ENCODE measurements around the gene SMYD3. TPM values are rescaled to one million over a fixed set of nuclear protein-coding genes. Genes with fewer than 3 reads are reported as not detected.

The SMYD3 gene
- total RNA-seq, 1 donor from 2014 or later, result 34.9 TPM

- H3K36me3 Mint-ChIP-seq, result peaks cover 6% of the 10 kb centered on the region
Observed at GRCh38 chr1:245772325-245772724, 734.8 kb downstream of the SMYD3 start.

GRCh38 chr1:245771511-245772281 is 735.4 kb downstream of the SMYD3 start:
- Mint-ChIP-seq H3K27ac (peak overlapping the region; percentile 69), H3K4me1 (peaks cover 21% of the 10 kb centered on the region)

More at GRCh38 chr1:245772325-245772724, 734.8 kb downstream of the SMYD3 start:
- no peak overlapping the region for H3K27ac Mint-ChIP-seq
- H3K27me3 Mint-ChIP-seq (ENCODE audit: low read depth), result no peaks in the 10 kb centered on the region
- peaks cover 7% of the 10 kb centered on the region for H3K9me3 Mint-ChIP-seq
- no peak for TF ChIP-seq CTCF (IDR thresholded peaks at IDR 0.05; ENCODE audit: unreplicated experiment)
- H3K4me3 Mint-ChIP-seq, result no peak overlapping the region
- peaks cover 21% of the 10 kb centered on the region for H3K4me1 Mint-ChIP-seq
- no peak for DNase-seq (ENCODE audit: low spot score in 2 of 2, unreplicated experiment in 2 of 2)

GRCh38 chr1:245770156-245770555 is 736.9 kb downstream of the SMYD3 start:
- no peak overlapping the region for H3K4me3 Mint-ChIP-seq
- peaks cover 7% of the 10 kb centered on the region for H3K9me3 Mint-ChIP-seq
- no peak overlapping the region for H3K27ac Mint-ChIP-seq
- no peaks in the 10 kb centered on the region for H3K27me3 Mint-ChIP-seq (ENCODE audit: low read depth)
- H3K36me3 Mint-ChIP-seq, result peaks cover 6% of the 10 kb centered on the region
- H3K4me1 Mint-ChIP-seq, result peaks cover 24% of the 10 kb centered on the region
- TF ChIP-seq CTCF (IDR thresholded peaks at IDR 0.05; ENCODE audit: unreplicated experiment), result no peak
- no peak for DNase-seq (ENCODE audit: low spot score in 2 of 2, unreplicated experiment in 2 of 2)

More at GRCh38 chr1:245771511-245772281, 735.4 kb downstream of the SMYD3 start:
- Mint-ChIP-seq H3K4me3 (no peak overlapping the region), H3K9me3 (peaks cover 7% of the 10 kb centered on the region), H3K27me3 (ENCODE audit: low read depth) (no peaks in the 10 kb centered on the region), H3K36me3 (peaks cover 6% of the 10 kb centered on the region)
- no peak for DNase-seq (ENCODE audit: low spot score in 2 of 2, unreplicated experiment in 2 of 2)
- TF ChIP-seq CTCF (IDR thresholded peaks at IDR 0.05; ENCODE audit: unreplicated experiment), result no peak

- Mint-ChIP-seq H3K4me1 (peaks cover 26% of the 10 kb centered on the region), H3K27me3 (ENCODE audit: low read depth) (no peaks in the 10 kb centered on the region), H3K9me3 (peaks cover 7% of the 10 kb centered on the region), H3K4me3 (no peak overlapping the region), H3K36me3 (peaks cover 6% of the 10 kb centered on the region), H3K27ac (no peak overlapping the region)
- no peak for TF ChIP-seq CTCF (IDR thresholded peaks at IDR 0.05; ENCODE audit: unreplicated experiment)
- DNase-seq (ENCODE audit: low spot score in 2 of 2, unreplicated experiment in 2 of 2), result no peak
Observed at GRCh38 chr1:245768596-245768995, 738.5 kb downstream of the SMYD3 start.

GRCh38 chr1:245765230-245766000 is 741.7 kb downstream of the SMYD3 start:
- H3K4me3 Mint-ChIP-seq, result no peak overlapping the region
- peaks cover 7% of the 10 kb centered on the region for H3K9me3 Mint-ChIP-seq
- DNase-seq (ENCODE audit: low spot score in 2 of 2, unreplicated experiment in 2 of 2), result no peak

More at GRCh38 chr1:245765230-245766000, 741.7 kb downstream of the SMYD3 start:
- peaks cover 18% of the 10 kb centered on the region for H3K4me1 Mint-ChIP-seq
- no peaks in the 10 kb centered on the region for H3K27me3 Mint-ChIP-seq (ENCODE audit: low read depth)
- peaks cover 6% of the 10 kb centered on the region for H3K36me3 Mint-ChIP-seq
- no peak for TF ChIP-seq CTCF (IDR thresholded peaks at IDR 0.05; ENCODE audit: unreplicated experiment)
- peak overlapping the region; percentile 30 for H3K27ac Mint-ChIP-seq

Measured in mesothelial cell of epicardium (in vitro differentiated cells).